Measurements from ENCODE around the gene NRM.
"Not testable (repeated sequence)": the region's sequence is repeated elsewhere in the genome, so short reads cannot be mapped to it uniquely, and the experiment has no call there.

Gene NRM

GRCh38 chr6:30687659-30688431, 2.9 kb downstream of the NRM start:
- DNase-seq, result no peak

DNA sequence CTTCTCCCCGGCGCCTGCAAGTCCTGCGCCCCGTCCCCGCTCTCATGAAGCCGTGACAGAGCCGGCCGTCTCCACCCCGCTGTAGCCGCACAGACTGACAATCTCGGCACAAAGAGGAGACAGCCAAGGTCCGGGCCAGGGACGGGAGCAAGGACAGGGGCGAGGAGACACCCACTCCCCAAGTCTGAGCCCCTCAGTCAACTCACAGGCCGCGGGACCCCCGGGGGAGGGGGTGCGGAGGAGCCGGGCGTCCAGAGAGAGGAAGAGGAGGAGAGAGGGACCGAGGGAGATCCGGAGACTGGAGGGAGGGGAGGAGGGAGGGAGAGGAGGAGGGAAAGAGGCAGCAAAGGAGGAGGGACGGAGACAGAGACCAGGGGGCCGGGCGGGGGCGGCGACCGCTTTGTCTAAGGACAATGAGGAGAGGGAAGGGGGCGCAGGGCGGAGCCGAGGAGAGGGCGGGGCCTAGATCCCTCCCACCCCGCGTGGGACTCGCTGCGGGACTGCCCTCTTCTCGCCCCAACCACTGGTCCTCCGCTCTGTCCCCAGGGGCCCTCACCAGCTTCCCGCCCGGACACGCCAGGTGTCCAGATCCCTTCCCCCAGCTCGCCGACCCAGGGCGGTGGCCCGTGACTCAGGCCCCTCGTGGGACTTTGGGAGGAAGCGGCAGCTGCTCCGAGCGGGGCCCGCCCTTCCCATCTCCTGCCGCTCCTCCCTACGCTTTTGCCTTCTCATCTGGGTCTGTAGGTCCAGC, 3.7 kb downstream of the NRM start:
- peak; percentile 59 for DNase-seq

DNA sequence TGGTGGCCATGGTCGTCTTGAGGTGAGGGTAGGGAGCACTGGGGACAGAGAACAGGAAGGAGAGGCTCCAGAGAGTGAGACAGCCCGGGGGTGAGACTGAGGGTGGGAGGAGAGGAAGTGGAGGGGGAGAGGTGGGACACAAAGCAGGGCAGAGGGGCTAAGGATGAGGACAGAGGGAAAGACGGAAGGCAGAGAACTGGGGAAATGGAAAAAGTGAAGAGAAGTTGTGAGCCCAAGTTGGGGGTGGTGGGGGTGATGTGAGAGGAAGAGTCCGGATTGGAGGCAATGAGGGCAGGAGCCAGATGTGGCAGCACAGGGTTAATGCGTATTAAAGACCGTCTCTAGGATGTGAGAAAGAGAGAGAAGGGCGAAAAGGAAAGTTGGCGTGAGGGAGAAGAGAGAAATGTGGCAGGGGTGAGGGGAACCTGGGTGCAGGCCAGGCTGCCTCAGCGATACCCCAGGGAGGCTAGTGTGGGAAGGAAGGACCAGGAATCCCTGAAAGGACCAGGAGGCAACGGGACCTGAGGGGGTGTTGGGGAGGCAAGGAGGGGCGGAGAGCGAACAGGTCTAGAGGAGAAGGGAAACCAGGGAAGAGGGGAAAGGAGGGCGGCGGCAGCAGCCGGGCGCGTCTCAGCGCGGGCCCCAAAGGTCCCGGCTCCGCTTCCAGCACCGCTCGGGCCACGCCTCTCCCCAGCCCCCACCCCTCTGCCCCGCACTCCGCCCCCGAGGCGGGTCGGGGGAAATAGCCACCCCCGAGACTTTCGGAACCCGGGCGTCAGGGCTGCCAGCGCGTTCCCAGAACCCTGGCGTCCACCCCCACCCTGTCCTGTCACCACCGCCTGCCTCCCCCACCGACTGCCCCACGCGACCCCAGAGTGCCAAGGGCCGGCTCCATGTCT, 4.5 kb downstream of the NRM start, which contains the start of gene PPP1R18:
TSS of gene PPP1R18 (minus strand) at position 637 of the 899 bp plus-strand sequence. CDS start at position 10, 627 bp downstream.
- peak; percentile 74 for DNase-seq

- DNase-seq, result no peak
Observed at GRCh38 chr6:30685157-30686008, 5.4 kb downstream of the NRM start.

GRCh38 chr6:30684386-30685156, 6.2 kb downstream of the NRM start:
- DNase-seq, result no peak

DNA sequence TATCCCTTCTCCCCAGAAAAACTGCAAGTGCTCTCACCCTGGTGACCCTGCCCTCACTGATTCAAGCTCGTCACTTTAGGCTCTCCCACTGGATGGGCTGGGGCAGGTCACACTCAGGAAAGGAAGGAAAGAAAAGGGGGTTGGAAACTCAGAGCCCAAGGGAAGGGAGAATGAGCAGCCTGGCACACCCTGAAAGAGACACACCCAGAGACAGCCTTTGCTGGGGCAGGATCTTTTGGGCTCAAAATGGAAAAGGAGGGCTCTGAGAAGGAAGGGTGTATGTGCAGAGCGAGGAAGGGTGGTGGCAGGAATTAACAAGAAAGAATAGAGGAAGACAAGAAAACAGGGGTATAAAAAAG, 6.8 kb downstream of the NRM start:
- DNase-seq, result no peak

- no peak for DNase-seq
Observed at GRCh38 chr6:30683183-30683979, 7.4 kb downstream of the NRM start.

GRCh38 chr6:30682143-30683117, 8.4 kb downstream of the NRM start:
- peak; percentile 76 for DNase-seq

- no peak for DNase-seq
Observed at GRCh38 chr6:30681766-30682142, 9.0 kb downstream of the NRM start.

DNA sequence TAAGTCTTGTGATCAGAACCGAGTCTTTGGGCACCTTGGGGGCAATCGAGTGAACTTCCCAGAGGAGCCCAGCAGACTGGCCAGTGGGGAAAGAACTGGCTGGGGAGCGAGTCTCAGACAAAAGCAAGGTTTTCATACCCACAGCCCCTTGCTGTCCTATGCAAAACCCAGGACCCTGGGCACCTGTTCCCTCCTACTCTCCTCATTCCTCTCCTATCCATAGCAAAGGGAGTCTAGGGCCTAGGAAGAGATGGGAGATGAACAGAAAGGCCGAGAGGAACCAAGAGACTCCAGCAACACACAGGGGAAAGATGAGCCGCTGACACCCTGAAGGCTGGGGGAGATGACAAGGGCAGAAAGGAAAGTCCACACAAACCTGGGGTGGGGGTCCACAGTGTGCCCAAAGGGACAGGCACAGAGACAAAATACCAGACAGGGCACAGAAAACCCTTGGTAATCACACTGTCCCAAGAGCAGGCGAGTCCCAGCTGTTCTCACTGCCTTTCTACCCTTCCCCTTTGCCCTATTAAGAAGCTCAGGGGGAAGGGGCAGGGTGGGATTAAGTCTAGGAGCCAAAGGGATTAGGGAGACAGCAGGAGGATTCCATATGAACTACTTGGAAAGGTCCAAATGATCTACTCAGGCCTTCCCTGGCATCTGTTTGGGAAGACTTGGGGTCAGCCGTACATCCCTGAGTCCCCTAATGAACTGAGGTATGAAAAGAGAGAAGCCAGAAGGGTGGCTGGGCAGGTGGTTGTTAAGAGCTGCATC, 10.8 kb downstream of the NRM start:
- DNase-seq, result no peak

GRCh38 chr6:30678964-30679726, 11.6 kb downstream of the NRM start:
- DNase-seq, result peak; percentile 91

- no peak for DNase-seq
Observed at GRCh38 chr6:30676660-30677285, 14.0 kb downstream of the NRM start.

GRCh38 chr6:30672445-30673253, 18.1 kb downstream of the NRM start, which contains the start of gene DHX16:
Gene DHX16, minus strand, starts transcription at chr6:30673006. Its CDS starts 165 bp downstream, at chr6:30672841.
- peak; percentile 78 for DNase-seq

DNA sequence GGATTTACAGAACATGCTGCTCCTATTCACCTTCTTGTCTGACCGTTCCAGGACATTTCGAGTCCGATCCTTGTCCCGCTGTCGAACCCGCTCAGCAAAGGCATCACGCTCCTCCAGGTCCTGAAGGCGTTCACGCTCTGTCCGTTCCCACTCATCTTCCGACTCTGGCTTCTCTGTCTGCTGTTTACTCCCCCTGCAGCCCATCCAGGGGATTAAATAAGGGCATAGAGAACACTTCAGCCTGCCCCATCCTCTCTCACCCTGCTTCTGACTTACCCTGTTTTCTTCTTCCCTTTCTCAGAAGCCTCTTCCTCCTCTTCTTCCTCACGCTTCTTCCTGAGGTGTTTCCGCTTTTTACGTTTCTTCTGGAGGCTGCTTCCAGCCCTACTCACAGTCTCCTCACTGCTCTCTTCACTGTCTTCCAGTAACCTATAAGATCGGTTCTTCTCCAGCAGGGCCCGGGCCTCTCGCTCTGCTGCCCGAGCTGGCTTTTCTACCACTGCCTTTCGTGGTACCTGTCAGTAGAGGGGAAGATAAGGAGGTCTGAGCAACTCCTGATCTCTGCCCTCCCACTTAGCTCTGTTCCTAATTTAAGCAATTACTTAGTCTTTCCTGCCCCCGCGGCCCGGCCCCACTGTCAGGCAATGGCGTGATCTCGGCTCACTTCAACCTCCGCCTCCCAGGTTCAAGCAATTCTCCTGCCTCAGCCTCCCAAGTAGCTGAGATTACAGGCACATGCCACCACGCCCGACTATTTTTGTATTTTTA, 19.8 kb downstream of the NRM start:
- DNase-seq, result no peak

DNA sequence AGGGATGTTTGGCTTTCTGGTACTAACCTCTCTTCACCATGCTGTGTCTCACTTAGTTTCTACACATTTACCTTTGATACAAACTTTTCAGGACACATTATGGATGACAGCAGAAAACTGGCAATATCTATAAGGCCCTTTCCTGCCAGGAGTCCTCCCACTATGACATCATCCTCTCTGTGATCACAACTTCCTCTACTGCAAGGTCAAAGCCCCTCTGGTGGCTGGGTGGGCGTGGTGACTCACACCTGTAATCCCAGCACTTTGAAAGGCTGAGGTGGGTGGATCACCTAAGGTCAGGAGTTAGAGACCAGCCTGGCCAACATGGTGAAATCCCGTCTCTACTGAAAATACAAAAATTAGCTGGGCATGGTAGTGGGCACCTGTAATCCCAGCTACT, 24.5 kb downstream of the NRM start:
- not testable (repeated sequence) for DNase-seq

Measured in activated CD4-positive, alpha-beta T cell treated with anti-CD3 and anti-CD28 coated beads for 1 hour (primary cell).